Measurements from ENCODE around the gene ANXA11. TPM values are rescaled to one million over a fixed set of nuclear protein-coding genes. Genes with fewer than 3 reads are reported as not detected.

ANXA11 gene
- polyA plus RNA-seq, 1 donor from 2014 or later: not detected

DNA sequence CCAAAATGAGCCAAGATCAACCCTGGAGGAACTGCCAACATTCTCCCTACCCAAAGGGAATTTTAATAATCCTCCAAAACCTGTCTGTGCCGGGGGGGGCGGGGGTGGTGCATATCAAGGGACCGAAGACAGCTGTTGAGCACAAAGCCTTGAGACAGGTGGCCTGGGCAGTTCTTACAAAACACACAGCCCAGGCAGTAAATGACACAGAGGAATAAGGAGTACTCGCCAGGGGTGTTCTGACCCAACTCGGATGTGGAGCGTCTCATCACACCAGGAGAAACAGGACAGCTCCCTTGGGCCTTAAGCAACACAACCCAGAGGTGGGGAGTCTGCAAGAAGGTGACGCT is 37.2 kb downstream of the ANXA11 start:
- H3K79me2 ChIP-seq (replicated peaks; ENCODE audit: insufficient read depth, low read length): no peaks in the 10 kb centered on the region
- H3K36me3 ChIP-seq (ENCODE audit: insufficient read depth, low read length): no peaks in the 10 kb centered on the region
- no peak overlapping the region for H2AFZ ChIP-seq (ENCODE audit: low read depth, low read length)
- H3K4me3 ChIP-seq (ENCODE audit: low read length): no peak overlapping the region
- TF ChIP-seq EZH2 (IDR thresholded peaks at IDR 0.05; ENCODE audit: borderline replicate concordance, insufficient read depth, low read length, poor library complexity, severe bottlenecking) (no peak), RAD21 (conservative IDR thresholded peaks at IDR 0.05) (no peak), EP300 (conservative IDR thresholded peaks at IDR 0.05; ENCODE audit: poor library complexity, severe bottlenecking) (no peak), REST (IDR thresholded peaks at IDR 0.05; ENCODE audit: borderline replicate concordance) (no peak), TAF1 (IDR thresholded peaks at IDR 0.05; ENCODE audit: low read depth) (no peak), POLR2AphosphoS5 (IDR thresholded peaks at IDR 0.05) (no peak), MXI1 (conservative IDR thresholded peaks at IDR 0.05; ENCODE audit: poor library complexity, severe bottlenecking) (no peak), SMC3 (conservative IDR thresholded peaks at IDR 0.05; ENCODE audit: poor library complexity) (no peak)
- TF ChIP-seq, protein P1, sequence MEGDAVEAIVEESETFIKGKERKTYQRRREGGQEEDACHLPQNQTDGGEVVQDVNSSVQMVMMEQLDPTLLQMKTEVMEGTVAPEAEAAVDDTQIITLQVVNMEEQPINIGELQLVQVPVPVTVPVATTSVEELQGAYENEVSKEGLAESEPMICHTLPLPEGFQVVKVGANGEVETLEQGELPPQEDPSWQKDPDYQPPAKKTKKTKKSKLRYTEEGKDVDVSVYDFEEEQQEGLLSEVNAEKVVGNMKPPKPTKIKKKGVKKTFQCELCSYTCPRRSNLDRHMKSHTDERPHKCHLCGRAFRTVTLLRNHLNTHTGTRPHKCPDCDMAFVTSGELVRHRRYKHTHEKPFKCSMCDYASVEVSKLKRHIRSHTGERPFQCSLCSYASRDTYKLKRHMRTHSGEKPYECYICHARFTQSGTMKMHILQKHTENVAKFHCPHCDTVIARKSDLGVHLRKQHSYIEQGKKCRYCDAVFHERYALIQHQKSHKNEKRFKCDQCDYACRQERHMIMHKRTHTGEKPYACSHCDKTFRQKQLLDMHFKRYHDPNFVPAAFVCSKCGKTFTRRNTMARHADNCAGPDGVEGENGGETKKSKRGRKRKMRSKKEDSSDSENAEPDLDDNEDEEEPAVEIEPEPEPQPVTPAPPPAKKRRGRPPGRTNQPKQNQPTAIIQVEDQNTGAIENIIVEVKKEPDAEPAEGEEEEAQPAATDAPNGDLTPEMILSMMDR (IDR thresholded peaks at IDR 0.05; ENCODE audit: poor library complexity, severe bottlenecking): no peak
- H4K20me1 ChIP-seq (ENCODE audit: insufficient read depth): no peaks in the 10 kb centered on the region
- no peaks in the 10 kb centered on the region for H3F3A ChIP-seq (ENCODE audit: insufficient read depth, low read length, poor library complexity, severe bottlenecking)
- no peak overlapping the region for H3K9ac ChIP-seq (ENCODE audit: low read length)
- no peaks in the 10 kb centered on the region for H3K27me3 ChIP-seq (ENCODE audit: insufficient read depth, low read depth, low read length)
- H3K27ac ChIP-seq (ENCODE audit: low read length): no peak overlapping the region
- no peaks in the 10 kb centered on the region for H3K9me3 ChIP-seq (ENCODE audit: low read length)
- H3K9me2 ChIP-seq (ENCODE audit: insufficient read depth, low read length): no peaks in the 10 kb centered on the region
- H3K4me2 ChIP-seq (ENCODE audit: low read length): no peak overlapping the region

- no peaks in the 10 kb centered on the region for H4K20me1 ChIP-seq (ENCODE audit: insufficient read depth)
- H3K9me2 ChIP-seq (ENCODE audit: insufficient read depth, low read length): no peaks in the 10 kb centered on the region
- H3K36me3 ChIP-seq (ENCODE audit: insufficient read depth, low read length): no peaks in the 10 kb centered on the region
- no peak overlapping the region for H3K9ac ChIP-seq (ENCODE audit: low read length)
- no peaks in the 10 kb centered on the region for H3K79me2 ChIP-seq (replicated peaks; ENCODE audit: insufficient read depth, low read length)
- no peak overlapping the region for H2AFZ ChIP-seq (ENCODE audit: low read depth, low read length)
- no peaks in the 10 kb centered on the region for H3K27me3 ChIP-seq (ENCODE audit: insufficient read depth, low read depth, low read length)
- H3F3A ChIP-seq (ENCODE audit: insufficient read depth, low read length, poor library complexity, severe bottlenecking): no peaks in the 10 kb centered on the region
- H3K9me3 ChIP-seq (ENCODE audit: low read length): no peaks in the 10 kb centered on the region
- TF ChIP-seq, protein P1 (IDR thresholded peaks at IDR 0.05; ENCODE audit: poor library complexity, severe bottlenecking): no peak
- TF ChIP-seq EP300 (conservative IDR thresholded peaks at IDR 0.05; ENCODE audit: poor library complexity, severe bottlenecking) (no peak), REST (IDR thresholded peaks at IDR 0.05; ENCODE audit: borderline replicate concordance) (no peak)
- no peak overlapping the region for H3K27ac ChIP-seq (ENCODE audit: low read length)
- H3K4me3 ChIP-seq (ENCODE audit: low read length): no peak overlapping the region
- no peak overlapping the region for H3K4me2 ChIP-seq (ENCODE audit: low read length)
These were observed 37.7 kb downstream of the ANXA11 start for GRCh38 chr10:80167471-80168161.
